ENCODE data around the gene TEP1.
"Not testable (repeated sequence)": the region's sequence is repeated elsewhere in the genome, so short reads cannot be mapped to it uniquely, and the experiment has no call there.

The TEP1 gene
- total RNA-seq: 155 to 368 (median 281) reads per million in 4 experiments

DNA sequence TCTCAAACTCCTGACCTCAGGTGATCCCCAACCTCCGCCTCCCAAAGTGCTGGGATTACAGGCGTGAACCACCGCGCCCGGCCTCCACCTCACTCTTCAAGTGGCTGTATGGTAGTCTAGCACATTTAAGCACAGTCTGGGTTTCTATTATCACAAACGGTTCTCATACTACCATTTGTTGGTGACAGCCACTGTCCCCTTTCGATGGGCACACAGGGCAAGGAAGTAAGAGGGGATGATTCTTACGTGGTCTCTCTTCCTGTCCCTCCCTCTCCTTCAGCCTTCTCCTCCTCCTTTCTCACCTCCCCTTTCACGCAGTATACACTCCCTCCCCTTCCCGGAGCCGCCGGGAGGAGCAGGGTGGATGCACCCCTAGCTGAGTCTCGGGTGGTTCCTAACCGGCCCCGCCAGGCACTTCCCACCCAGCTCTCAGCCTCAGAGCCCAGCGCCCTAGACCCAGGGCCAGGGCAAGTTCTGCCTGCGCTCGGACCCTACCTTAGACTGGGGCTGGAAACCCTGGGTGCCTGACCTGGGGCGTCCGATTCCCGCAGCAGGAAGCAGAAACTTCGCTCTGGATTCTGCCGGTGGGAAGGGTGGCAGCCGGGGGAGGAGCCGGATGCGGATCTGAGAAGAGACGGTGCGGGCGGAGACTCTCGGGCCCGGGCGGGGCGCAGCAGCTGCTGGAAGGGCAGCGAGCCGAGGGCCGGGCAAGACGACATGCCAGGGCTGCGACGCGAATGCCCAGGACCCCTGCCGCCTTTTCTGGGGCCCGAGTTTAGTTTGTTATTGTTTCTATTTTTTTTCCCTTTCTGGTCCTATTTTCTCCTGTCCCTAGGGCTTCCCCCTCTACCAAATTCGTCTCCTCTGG, at the start of gene TEP1:
TEP1 (minus strand) TSS at position 626 of the 868 bp plus-strand sequence. CDS start 5,062 bp downstream, outside the sequence.
- DNase-seq: peak; percentile 50

DNA sequence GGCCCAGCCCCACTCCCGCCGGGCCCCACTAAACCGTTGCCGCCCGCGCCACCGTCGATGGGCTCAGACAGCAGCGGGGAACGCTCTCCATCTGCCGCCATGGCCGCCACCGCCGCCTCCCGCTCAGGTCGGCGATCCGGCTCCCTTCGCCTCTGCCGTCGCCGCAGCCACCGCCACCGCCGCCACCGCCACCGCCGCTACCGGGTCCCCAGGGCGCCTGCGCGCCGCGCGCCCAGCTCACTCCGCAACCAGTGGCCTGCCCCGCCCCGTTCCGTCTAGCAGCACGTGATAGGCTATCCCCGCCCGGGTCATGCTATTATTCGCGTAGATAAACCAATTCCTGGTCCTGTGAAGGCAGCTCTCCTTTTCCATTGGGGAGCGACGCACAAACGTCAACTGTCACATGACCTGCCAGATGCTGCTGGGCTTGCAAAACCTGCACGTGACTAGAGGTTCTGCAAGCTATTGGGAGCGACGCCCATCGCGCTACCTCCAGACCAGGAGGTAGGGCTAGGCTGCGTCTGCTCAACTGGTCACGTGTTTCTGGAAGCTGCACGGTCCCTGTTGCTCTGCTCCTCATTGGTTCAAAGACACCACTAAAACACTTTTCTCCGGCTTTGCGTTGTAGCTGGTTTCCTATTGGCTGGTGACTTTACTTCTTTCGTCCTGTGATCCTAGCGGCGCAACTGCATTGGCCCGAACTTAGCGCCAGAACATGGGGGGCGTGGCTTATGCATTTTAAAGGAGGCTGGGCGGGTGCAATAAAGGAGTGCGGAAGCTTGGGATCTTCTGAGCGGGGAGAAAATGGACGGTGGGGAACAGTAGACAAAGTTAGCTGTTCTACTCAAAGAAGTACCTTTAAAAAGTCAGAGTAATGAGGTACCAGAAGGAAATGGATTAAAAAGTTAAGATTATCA, 48.2 kb upstream of the TEP1 start, which contains the start of gene PIP4P1:
PIP4P1 (minus strand) TSS at position 210 of the 917 bp plus-strand sequence; CDS start at position 101, 109 bp downstream.
- peak; percentile 97 for DNase-seq

DNA sequence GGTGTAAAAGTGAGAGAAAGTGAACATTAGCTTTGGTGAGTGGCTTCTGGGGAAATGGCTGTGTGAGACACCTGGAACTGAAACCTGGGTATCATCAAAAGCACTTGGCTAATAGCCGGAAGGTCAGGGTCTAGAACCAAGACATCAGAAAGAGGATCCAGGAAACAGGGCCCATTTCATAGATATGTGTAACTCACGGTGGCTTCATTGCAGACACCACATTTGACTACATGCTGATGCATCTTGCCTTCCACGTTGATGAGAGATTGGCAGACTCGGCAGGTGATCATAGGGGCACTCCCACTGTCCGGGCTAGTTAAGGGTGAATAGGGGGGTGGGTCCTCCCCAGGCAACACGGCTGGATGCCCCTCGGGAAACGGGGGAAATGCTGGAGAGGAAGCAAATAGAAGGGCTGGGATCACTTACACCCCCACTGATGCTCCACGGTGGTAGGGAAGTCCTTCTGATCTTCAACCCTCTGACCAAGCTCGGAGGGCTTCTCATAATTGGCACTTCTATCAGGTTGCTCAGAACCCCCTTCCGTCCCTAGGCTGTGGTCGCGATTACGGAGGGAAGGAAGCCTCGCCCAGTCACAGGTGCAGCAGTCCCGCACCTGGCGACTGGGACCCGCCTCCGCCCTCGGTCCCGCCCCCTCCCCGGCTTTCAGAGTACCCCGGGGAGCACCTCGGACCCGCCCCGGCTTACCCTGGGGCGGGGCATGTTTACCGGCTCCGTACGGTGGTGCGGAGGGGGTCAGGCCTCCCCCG, 47.3 kb upstream of the TEP1 start:
- DNase-seq: peak; percentile 64

DNA sequence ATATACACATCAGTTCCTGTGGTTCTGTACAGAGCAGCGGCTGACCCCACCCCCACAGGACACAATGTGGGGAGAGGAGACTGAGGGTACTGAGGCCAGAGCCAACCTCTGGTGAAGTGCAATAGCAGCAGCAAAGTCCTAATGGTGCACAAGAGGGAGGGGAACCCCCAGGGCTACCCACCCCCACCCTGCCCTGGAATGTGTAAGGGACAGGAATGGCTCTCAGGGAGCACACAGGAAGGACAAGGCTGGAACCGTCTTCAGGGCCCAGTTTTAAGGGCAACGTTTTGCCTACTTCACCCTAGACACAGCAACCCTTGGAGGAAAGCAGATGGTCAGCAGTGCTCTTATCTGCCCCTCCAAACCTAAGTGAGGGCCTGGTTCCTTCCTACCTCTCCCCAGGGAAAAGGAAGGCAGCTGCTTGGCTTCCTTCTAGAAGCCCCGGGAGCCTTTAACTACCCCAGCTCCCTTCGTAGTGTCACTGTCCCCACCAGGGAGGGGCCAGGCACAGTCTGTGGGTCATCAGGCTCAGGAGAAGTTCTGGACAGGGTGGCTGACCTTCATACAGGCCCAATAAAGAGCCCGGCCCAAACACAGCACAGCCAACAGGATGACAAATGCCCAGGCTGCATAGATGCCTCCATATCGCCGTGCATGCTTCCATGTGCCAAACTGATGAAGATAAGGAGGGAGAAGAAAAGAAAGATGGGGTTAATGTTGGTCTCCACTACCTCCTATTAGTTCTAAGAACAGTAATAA, 44.9 kb upstream of the TEP1 start:
- DNase-seq: no peak

DNA sequence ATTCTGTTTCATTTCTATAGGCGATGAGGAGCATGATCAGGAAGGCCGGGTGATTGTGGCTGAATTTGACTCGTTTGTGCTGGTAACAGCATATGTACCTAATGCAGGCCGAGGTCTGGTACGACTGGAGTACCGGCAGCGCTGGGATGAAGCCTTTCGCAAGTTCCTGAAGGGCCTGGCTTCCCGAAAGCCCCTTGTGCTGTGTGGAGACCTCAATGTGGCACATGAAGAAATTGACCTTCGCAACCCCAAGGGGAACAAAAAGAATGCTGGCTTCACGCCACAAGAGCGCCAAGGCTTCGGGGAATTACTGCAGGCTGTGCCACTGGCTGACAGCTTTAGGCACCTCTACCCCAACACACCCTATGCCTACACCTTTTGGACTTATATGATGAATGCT, 43.7 kb upstream of the TEP1 start:
- no peak for DNase-seq

DNA sequence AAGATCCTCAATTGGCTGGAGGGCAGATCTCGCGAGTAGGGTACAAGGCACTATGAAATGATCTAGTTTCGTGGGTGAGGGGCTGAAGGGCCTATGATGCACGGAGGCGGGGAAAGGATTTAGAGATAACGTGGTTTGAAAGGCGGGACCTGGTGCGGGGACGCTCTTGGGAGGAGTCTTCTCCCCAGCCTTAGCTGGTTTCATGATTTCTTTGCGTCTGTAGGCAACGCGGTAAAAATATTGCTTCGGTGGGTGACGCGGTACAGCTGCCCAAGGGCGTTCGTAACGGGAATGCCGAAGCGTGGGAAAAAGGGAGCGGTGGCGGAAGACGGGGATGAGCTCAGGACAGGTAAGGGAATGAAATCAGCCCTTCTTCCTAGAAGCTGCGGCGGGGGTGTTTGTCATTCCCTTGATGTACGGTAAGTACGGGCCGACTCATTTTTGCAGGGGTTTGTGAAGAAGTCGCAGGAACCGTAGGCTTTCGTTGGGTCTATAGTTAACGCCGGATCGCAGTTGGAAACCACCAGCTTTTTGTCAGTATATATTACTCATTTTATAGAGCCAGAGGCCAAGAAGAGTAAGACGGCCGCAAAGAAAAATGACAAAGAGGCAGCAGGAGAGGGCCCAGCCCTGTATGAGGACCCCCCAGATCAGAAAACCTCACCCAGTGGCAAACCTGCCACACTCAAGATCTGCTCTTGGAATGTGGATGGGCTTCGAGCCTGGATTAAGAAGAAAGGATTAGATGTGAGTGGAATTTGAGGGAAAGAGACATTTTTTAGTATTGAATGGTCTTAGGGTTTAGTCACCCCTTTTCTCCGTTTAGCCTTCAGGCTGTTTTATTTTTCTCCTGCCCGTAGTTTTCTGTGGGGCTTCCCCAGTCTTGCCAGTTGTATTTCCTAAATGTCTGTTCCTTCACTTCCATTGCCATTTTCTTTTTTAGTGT, 42.3 kb upstream of the TEP1 start:
- DNase-seq: peak; percentile 72

DNA sequence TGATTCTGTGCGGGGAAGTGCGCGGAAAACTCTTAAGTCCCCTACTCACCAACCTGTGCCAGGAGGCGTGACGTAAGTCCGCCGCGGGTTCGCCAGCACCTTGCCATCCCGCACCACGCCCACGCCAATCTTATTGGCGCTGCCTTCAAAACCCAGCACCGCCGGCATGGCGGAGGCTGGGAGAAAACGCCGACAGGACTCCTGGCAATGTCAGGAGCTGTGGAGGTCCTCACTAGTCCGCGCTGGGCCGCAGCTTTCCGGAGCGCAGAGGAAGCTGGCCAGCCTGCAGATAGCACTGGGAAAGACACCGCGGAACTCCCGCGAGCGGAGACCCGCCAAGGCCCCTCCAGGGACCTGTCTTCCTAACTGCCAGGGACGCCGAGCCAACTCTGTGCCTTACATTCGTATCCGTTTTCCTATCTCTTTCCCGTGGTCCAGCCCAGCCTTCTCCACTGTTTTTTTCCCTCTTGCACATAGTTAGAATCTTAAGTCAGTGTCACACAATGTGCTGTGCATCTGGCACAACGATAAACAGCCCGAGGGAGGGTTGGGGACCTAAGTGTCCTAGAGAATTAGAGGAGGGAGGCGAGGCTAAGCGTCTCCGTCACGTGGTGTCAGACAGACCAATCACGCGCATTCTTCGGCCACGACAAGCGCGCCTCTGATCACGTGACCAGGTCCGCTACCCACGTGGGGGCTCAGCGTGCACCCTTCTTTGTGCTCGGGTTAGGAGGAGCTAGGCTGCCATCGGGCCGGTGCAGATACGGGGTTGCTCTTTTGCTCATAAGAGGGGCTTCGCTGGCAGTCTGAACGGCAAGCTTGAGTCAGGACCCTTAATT, 41.4 kb upstream of the TEP1 start, which contains the start of the genes APEX1 and OSGEP:
APEX1 (plus strand) TSS at position 711 of the 839 bp plus-strand sequence. CDS start 420 bp downstream, outside the sequence.
OSGEP (minus strand) TSS at position 297 of the 839 bp plus-strand sequence; CDS start at position 168, 129 bp downstream.
- DNase-seq: peak; percentile 95

DNA sequence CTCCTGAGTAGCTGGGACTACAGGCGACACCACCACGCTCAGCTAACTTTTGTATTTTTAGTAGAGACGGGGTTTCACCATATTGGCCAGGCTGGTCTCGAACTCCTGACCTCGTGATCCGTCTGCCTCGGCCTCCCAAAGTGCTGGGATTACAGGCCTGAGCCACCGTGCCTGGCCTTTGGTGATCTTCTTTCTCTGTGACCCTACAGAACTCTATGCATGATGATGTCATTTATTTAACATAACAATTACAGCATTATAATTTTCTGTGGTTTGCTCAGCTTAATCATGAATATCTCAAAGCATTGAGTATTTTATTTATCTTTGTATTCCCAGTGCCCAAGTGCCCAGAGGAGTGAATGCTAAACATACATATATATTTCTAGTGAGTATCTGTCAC, 39.5 kb upstream of the TEP1 start:
- DNase-seq: not testable (repeated sequence)

DNA sequence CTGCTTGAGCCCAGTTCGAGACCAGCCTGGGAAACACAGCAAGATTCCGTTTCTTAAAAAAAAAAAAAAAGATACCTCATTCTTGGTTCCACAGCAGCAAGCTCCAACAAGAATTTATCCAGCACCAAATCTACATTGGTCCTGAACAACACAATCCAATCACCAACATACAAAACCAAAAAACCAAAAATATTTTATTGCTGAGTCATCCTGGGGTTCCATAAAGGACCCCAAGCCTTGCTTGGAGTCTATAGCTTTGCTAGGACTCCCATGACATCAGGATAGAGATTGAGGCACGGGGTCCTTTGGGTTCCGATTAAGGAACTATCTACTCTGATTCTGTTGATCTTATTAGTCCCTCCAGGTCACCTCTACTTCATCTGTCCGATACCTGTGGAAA, 33.6 kb upstream of the TEP1 start:
- DNase-seq: no peak

DNA sequence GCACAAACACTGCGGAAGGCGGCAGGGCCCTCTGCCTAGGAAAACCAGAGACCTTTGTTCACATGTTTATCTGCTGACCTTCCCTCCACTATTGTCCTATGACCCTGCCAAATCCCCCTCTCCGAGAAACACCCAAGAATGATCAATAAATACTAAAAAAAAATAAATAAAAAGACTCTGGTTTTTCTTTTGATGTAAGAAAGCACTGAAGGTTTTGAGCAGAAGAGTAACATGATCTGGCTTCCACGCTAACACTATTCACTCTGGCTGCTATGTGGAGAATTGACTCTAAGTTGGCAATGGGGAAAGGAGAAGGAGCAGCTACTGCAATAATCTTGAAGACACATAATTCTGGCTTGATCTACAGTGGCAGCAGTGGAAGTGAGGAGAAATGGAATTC, 30.3 kb upstream of the TEP1 start:
- DNase-seq: not testable (repeated sequence)

DNA sequence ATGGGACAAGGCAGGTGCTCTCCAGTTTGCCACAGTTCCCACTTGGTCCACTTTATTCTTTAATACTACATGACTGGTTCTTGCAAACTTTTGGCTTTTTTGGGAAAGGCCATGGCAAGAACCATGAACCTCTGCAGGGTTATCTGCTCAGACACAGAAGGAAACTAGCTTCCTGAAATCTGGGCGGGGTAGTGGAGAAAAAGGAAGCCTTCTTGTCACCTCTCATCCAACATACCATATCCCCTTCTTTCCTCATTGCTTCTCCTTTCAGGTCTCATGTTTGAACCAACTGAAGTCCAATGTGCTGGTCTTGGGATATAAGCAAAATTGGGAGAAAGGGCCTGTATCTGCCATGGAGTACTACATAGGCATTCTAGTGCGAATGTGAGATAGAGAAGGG, 28.2 kb upstream of the TEP1 start:
- DNase-seq: no peak

DNA sequence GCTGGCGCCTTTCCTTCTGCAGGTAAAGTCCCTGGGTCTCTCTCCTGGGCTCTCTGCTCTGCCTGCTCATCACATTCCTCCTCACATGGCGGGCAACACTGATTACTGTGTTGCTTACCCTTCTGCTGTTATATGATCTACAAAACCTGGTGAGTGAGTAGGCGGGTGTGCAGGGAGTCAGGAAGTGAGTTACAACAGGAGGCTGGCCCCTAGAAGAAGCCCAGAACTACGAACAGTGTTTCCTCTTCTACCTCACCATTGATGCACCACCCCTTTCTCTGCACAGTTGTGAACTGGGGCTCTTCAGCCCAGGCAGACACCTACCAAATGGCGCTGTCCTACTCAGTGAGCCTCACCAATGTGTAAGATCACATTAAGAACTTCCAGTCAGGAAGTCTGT, 27.6 kb upstream of the TEP1 start:
- no peak for DNase-seq

DNA sequence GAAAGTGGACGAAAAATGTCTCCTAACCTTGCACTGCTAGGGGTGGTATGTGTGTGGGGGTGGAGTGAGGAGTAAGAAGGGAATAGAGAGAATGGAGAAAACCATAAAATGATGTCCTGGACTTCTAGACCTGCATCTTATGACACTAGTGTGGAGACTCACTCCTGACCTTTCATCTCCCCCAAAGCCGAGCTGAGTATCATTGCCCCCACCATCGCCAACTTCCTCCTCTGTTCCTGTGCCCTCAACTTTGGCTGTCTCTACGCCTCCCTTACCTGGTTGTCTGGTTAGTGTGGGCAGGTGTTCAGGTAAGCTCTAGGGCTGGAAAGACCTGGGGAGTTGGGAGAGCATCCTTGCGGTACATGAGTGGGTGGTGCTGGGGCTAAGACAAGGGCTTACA, 27.2 kb upstream of the TEP1 start:
- DNase-seq: no peak

DNA sequence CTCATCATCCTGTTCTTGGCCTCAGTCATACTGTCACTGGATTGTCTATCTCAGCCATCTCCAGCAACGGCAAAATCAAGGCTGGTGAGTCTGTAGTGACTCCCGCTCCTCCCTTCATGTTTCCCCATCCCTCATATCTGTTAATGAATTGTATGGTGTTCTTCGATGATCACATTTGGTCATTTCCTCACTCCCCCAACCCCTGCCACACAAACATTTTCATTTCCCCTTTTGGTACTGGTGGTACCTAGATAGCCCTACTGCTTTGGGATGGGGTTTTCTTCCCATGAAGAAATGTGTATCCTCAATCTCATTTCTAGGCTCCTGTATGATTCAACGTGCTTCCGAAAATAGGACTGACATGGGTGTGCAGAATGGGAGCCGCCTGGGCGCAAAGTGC, 25.4 kb upstream of the TEP1 start:
- DNase-seq: no peak

DNA sequence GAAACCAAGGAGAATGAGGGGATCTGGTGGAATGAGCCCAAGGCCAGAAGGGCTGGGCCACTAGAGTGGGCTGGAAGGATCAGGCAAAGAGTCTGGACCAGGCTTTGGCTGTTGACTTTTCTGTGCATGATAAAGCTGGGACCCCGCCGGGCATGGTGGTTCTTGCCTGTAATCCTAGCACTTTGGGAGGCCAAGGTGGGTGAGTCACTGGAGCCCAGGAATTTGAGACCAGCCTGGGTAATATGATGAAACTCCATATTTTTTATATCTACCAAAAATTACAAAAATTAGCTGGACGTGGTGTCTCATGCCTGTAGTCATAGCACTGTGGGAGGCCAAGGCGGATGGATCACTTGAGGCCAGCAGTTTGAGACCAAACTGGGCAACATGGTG, 23.1 kb upstream of the TEP1 start:
- no peak for DNase-seq

DNA sequence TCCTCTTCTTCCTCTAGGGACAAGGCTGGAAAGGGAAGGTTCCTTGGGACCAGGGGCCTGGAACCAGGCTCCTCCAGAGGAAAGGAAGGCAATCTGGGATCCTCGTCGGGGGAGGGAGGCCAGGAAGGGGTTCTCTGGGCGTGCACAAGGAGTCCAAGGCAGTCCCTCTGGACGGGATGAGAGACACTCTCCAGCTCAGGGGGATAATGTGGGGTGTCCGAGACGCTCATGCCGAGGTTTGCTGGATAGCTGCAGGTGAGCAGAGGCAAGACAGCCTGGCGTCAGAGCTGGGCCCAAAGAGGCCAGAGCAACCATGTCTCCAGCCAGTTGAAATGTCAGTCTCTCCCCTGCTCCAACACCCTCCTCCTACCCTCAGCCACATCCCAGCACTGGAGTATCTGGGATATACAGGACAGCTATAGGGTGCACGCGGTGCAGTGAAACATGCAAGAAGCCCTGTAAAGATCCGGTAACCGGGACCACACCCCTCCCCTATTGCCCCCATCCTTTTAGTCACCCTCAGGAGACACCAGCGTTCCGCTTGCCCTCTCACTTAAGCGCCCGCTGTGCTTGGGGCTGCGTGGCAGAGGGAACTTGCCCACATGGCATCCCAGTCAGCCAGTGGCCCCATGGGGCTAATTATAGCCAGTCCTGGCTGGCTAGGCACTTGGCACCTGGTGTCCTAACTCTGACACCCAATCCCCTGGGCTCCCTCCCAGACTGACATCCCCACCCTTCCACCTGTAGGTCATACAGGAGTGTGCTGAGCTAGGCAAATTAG, 22.5 kb upstream of the TEP1 start, which contains the start of gene KLHL33:
KLHL33 (minus strand) TSS at position 585 of the 781 bp plus-strand sequence; CDS start at position 230, 355 bp downstream.
- DNase-seq: no peak

DNA sequence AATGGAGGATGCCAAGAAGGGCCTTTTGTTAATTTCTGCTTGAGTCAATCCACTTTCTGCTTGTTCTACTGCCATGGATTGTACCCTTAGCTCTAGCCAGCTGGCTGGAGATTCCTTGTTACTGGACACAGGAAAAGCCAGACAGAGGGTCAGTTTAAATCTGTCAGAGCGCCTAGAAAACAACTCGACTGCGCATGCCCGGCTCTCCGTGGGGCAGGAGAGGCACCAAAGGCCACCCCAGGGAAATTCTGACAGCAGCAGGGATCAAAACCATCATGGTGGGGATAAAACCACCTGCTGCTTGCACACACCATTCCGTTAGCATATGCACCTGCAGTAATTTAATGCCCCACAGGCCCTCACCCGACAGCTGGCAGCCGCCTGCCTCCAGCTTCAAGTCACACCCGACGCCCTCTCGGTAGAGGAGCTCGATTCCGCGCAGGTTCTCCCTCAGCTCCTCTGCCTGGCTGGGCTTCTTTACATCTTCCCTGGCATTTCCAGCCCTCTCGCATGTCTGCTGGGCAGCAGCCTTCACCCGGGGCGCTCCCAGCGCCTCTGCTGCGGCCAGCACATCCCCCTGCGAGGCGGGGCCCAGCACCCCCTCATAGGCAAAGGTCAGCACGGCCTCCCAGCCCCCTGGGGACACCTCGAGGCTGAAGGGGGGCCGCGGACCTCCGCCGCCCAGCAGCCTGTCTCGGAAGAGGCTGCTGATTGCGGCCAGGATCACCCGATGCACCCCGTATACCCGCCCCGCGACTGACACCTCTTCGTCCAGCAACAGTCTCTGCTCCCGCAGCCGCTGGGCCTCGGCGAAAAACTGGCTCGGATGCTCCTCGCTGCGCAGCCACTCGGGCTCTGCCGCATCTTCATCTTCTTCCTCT, 21.6 kb upstream of the TEP1 start:
- no peak for DNase-seq
